ENCODE results near the gene ADARB2.
"Not testable (repeated sequence)": the region's sequence is repeated elsewhere in the genome, so short reads cannot be mapped to it uniquely, and the experiment has no call there.

The ADARB2 gene

DNA sequence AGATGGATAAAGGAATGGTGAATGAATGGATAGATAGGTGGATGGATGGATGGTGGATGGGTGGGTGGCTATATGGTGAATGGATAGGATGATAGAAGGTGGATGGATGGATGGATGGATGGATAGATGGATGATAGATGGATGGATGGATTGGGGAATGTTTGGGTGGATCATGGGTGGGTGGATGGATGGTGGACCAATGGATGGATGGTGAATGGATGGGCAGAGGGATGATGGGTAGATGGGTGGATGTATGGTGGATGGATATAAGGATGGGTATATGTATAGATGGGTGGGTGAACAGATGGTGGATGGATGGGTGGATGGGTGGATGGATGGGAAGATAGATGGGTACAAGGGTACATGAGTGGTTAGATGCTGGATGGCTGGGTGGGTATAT is 322.4 kb downstream of the ADARB2 start:
- no peak for DNase-seq

DNA sequence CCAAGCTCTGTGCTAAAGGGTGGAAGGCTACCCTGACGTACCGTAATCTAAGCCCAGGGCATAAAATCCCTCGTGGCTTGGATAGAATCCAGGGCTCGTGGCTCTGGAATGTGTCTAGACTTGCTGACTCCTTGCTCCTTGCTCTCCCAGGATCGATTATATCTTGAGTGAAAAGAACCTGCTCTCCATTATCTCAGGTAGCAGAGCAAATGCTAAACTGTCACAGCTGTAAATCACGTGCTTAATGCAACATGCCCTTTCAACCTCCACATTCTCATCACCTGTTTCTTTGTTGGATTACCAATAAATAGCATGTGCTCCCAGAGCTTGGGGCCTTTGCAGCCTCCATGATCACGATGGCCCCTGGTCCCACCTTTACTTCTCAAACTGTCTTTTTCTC is 323.0 kb downstream of the ADARB2 start:
- not testable (repeated sequence) for DNase-seq

DNA sequence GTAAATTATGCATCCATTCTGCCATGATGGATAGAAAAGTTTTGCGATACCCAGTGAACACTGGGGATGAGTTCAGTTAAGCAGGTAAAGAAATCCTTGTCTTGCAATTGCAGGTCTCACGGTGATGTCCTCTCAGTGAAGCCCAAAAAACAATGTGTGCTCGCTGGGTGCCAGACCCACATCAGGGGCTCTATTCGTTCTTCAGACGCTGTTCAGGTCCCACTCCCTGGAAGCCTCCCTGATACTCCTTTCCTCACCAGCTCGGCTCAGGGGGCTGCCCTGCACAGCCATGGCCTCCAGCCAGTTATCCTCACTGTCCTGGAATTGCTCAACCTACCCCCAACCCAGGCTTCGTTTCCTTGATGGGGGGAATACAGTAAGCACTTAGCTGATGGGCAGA is 323.5 kb downstream of the ADARB2 start:
- DNase-seq, result no peak

DNA sequence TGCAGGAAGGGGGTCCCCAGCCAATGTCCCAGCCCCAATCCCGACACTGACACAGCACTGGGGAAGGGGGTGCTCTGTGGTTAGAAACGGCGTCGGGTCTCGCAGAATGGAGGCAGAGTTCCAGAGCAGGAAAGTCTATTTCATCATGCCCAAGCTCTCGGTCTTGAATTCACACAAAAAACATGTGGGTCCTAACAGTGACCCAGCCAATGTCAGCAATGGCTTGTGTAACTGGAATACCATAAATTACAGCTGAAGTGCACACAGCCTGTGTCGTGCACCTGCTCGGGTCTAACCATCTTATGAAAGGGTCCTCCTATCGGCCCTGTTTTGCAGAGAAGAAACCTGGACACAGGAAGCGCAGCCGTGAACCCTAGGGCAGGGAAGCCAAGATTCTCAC is 324.1 kb downstream of the ADARB2 start:
- DNase-seq, result no peak

DNA sequence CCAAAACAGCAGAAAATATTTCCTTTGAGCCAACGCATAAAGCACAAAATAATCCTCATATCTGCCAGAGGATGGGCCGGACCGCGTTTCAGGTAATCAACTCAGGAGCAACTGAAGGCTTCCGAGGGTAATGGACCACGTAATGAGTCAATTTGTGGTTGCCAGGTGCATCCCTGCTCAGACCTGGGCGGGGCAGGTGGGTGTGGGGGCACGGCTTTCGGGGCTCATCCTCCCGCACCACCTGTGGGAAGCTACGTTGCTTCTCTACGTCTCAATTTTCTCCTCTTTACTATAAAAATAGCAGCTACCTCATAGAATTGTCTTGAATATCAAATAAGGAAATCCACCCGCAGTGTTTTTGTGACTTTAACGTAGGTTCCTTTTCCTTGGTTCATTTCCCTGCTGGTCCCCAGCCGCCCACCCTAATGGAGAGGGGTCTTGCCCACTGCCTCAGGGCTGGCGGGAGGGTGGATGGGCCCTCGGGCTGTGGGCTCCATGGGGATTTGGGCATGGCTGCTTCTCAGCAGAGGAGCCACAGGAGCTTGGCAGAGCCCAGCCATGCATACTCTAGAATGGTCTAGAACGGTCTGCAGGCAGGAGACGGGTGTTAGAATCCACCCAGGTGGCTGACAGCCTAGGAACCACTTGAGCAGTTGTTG is 324.7 kb downstream of the ADARB2 start:
- DNase-seq, result no peak

DNA sequence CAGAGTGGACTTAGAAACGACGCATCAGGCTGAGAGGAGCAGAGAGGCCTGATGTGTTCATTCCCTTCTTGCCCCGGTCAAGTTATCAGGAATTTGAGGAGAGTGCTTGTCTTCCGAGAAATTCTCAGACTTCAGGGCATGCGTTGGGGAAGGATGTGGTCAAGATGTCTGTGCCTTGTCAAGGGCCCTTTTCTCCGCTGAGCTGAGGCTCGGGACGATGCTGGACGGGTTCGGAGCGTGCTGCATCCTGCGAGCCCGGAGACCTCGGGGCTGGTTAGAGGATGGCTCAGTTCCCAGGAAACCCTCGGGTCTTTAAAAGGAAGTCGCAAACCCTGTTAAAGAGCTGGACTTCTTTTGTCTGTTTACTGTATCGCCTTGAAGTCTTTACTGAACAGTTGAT is 325.4 kb downstream of the ADARB2 start:
- DNase-seq, result no peak

DNA sequence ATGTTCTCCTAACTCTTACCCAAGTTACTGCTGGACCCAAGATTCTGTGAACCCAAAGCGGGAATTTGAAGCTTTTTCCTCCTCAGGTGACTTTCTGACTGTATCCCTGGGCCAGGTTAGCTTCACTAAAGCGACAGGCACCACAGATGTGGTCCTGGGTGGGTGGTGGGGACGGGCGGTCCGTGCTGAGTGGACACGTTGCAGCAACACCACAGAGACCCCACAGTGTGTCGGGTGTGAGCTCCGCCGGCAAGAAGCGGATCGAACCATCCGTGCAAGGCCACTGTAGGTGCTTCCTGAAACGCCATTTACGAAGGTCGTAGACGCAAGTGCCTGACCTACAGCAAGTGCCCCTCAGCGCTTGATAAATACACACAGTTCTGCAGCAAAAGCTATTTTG is 325.9 kb downstream of the ADARB2 start:
- DNase-seq, result no peak

DNA sequence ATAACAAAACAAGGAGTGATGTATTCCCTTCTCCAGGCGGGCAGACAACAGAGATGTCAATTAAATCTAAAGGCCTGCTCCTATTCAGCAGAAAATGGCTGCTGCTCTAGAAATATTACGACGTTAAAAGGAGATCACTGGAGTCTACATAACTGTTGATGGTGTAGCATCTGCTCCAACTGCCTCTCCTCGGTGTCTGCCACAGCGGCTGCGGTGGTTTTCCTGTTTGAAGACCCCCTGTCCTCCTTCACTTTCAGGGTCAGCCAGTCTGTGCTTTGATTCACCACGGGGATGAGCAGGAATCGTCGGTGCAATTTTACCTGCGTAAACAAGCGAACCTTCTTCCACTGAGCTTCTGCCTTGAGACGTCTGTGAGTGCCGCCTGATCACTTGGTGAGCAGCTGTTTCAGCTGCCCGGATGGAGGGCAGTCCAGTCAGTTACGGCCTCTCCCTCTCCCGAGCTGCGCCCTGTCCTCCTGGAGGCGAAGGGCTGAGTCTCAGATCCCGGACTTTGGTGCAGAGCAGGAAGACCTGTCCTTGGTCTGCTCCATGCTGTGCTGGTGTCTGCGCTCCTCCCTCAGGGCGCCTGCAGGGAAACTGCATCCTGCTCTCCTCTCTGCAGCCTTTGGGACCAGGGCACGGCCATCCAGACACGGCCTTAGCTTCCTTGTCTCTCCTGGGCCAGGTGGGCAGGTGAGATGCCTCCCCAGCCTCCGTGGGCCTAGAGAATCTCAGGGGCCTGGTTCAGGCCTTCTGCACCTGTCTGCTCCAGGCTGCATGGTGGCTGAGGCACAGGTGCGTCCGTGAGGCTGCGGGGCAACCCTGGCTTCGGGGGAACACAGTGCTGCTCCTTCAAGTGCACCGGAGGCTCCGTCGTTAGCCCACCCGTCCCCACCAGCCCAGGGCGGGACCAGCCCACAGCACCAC is 326.6 kb downstream of the ADARB2 start:
- no peak for DNase-seq

DNA sequence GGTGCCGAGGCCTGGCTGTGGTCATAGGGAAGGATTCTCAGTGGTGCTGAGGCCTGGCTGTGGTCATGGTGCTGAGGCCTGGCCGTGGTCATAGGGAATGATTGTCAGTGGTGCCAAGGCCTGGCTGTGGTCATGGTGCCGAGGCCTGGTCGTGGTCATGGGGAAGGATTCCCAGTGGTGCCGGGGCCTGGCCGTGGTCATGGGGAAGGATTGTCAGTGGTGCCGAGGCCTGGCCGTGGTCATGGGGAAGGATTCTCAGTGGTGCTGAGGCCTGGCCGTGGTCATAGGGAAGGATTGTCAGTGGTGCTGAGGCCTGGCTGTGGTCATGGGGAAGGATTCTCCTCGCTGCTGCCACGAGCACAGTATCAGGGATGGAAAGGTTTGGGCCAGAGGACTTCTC is 327.3 kb downstream of the ADARB2 start:
- DNase-seq, result no peak

DNA sequence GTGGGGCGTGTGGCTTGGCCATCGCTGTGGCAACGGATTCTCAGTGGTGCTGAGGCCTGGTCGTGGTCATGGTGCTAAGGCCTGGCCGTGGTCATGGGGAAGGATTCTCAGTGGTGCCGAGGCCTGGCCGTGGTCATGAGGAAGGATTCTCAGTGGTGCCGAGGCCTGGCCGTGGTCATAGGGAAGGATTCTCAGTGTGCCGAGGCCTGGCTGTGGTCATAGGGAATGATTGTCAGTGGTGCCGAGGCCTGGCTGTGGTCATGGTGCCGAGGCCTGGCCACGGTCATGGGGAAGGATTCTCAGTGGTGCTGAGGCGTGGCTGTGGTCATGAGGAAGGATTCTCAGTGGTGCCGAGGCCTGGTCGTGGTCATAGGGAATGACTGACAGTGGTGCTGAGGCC is 327.9 kb downstream of the ADARB2 start:
- no peak for DNase-seq

DNA sequence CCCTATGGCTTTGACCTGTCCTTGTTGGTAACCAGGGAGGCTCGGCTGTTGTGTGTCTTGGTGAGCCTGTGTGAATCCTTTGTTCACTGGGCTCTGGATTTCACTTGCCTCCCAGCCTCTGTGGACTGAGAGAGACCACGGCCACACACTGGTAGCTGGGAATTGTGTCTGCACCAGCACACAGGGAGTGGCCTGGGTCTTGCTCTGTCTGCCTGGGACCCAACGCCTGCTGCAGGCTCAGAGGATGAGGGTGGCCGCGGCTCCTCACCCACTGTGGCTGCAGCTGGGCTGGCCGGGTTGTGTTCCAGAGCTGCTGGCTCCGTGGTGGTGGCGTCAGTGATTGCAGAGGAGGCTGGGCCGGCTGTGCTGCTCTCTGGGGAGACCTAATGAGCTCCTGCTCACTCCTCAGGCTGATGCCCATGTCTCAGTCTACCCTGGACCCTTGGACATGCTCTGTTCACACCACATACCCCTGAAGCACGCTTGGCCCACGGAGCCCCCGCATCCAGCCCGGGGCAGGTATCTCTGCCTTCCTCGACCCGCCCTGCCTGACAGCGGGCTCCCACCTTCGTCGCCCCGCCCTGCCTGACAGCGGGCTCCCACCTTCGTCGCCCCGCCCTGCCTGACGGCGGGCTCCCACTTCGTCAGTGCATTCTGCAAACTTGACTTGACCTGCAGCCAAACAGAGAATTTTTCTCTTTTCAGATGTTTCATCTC is 328.5 kb downstream of the ADARB2 start:
- no peak for DNase-seq

DNA sequence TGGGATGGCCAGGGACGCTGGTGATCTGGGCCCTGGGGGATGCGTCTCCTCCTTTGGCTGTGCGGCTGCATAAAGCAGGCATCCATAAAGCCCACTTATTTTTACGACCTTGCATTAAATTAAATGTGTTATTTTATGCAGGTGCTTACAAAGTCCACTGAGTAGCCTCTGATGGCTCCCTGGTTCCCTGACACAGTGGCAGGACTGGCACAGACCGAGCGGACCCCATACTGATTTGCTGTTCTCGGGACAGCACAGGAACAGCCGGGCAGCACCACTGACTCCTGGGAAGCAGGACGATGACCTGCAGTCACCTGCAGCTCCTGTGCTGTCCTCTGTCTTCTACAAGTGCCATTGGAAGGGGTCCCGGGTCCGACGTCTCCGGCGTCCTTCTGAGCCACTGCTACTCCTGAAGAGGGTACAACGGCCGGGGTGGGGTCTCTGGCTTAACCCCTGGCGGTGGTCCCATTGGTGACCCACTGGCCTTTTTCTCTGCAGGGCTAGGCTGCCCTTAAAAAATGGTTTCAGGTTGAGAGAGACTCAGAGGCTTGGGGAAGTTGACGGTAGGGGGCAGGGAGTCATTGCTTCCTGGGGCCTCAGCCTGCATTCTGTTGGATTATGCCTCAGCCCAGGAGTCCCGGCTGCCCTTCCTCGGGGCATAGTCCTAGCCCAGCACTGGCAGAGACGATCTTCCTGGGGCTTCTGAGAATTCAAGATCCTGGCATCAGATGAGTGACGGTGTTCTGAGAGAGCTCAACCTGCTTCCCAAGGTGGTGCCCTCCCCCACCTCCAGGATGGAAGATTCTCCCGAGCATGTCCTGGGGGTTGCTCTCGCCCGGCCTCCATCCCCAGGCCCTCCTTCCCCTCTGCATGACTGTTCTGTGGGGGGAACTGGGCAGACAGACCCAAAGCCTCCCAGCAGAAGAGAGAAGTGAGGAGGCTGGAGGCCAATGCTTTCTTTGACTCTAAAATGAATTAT is 330.1 kb downstream of the ADARB2 start:
- no peak for DNase-seq

DNA sequence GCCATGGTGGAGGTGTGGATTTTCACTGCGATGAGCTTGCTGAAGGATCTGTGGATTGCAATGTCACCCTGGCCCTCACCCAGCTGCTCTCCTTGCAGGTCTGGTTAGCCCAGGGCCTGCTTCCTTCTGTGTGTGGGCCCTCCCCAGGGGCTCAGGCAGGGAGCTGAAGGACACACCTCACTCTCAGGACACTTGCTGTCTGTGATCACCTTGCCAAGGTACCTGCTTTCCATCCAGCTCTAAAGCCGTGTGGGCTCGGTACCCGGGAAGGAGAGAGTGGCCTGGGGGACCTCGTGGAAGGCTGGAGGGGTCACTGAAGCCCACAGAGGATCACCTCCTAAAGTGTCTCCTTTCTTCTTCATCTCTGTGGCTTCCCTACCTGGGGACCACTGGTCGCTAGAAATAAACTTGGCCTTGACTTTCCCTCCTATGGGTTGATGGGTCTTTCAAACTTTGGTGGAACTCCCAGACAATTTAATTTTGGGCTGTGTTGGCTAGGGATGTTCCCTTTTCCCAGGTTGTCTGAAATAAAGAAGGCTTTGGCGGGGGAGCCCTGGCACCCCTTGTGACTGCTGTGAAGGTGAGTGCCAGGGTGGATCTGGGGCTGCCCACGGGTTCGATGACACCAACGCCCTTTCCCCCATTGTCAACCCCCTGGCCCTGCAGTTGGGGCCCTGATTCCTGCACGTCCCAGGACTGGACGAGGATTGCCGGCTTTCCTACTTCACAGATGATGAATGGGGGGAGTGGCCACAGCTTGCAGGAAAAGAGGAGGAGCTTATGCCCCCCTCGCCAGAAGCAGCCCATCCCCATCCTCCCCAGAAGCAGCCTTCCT is 331.0 kb downstream of the ADARB2 start:
- no peak for DNase-seq

DNA sequence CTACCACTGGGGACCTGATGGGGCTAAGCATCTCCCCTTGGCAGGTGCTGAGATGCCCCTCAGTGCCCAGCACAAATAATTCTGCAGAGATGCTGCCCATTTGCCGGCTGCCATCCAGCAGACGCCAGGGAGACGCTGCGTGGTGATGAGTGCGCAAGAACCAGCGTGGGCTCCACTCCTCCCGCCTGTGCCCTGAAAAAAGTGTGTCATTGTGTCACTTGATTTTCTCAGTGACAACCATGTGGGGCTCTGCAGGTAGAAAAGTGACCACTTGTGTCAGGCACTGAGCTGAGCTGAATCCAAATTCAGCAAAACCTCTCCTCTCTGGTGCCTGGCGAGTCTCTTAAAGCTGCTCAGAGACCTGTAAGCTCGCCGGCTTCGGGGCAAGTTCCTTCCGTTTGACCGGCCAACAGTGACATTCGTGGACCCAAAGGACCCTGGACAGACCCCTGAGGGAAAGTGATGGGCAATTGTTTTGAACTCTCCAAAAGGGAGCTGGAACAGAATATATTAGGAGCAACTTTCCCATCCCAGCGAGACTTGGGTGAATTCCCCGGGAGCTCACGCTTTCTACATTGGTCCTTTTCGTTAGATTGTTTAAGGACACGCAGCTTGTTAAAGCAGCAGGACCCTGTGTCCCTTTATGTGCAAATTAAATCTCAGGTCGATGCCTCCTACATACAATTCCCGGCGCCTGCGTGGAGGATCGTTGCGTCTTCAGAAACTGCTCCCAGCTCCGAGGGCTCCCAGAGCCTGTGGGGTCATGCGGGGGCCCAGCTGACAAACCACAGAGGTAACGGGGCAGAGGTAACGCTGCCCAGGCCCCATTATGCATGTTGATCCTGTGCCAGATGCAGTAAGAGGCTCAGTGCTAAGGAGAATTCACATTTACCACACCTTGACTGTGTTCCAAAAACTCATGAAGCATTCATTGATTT is 332.7 kb downstream of the ADARB2 start:
- DNase-seq, result no peak

DNA sequence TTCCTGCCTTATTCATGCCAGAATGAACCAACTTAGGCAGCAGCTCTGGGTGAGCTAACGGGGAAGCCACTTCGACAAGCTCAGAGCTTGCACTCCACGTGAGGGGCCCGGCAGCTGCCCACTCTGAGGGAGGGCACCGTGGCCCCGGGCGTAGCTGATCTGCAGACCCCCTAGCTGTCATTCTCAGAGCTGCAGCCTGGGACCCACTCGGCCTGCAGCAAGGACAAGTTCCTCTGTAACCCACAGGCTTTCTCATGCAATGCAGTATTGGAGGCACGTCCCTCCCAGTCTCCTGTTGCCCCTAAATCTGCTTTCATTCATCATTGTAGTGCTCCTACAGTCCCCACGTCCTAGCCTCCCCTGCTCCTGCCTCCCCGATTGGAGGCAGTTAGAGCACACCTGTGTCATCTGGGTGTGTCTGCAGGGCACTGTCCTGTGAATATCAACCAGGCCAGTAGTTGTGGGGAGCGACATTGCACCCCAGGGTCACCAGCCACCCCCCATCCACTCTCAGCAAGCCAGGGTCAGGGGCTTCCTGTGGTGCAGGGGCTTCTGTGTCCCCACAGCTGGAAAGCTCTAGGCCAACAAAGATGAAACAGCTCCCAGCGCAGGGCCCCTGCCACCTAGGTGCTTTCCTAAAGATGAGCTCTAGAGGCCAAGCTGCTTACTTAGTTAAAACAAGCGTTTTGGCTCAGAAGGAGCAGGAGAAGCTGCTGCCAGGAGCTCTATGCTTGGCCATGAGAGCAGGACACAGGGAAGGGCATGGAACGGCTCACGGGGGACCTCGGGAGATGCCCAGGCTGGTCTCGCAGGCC is 333.6 kb downstream of the ADARB2 start:
- DNase-seq, result no peak

DNA sequence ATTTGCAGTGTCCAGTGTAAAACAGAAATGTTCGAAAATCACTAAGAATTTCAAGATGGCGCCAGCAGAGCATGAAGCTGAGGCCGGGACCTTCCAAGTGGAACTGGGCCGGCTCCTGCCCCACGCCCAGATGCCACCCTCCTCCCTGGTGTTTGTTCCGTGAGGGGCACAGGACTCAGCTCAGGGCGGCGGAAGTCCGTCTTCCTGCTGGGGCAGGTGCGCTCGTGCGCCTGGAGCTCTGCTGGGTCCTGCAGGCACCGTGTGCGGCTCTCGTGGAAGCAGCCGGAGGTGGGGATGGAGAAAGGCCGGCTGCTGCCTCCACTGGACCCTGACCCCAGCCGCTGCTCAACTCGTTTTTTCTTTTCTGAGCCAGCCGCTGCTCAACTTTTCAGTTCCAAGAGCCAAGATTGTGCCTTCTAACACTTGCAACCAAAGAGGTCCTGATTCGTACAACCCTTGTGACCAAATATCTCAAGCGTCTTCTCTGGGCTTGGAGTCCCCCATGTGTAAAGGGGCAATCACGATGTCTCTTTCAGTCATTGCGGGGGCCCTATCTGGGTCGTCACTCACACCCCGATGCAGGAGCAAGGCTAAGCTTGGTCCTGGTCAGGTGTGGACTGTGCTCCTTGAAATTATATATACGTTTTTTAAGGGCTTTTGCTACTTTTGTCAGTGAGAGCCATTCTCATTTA is 334.4 kb downstream of the ADARB2 start:
- no peak for DNase-seq

DNA sequence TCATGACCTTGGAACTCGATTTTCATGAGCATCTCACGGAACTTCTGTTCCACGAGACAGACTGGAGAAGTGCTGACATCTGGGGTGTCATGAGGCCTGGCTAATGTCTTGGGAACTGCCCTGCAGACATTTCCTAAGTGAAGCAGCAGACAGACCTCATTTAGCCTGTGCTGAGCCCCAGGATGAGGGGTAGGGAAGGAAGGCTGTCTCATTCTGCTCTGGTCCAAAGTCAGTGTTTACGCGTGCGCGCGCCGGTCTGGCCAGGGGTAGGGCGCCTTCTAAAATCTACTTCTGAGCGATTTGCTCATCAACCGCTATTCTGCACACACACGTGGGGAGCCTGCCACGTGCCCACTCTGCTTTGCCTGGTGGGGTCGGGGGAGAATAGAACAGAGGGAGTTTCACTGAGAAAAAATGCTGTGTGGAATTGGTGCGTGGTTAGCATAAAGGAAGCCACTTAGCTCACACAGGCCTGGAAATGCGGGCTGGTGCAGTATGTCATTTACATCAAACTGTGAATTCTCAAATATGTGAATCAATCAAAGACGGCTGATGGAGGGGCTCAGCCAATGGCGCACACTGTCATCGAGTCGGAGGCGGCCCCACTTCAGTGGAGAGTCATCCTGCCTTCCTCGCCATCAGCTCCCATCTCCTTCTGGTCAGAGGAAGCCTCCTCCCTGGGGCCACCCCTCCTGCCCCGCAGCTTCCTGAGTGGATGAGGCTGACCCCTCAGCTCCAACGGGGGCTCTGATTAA is 335.1 kb downstream of the ADARB2 start:
- DNase-seq, result no peak
